Measurements from ENCODE around the gene ANXA8L1. TPM values are rescaled to one million over a fixed set of nuclear protein-coding genes. Genes with fewer than 3 reads are reported as not detected.
"Not testable (repeated sequence)": the region's sequence is repeated elsewhere in the genome, so short reads cannot be mapped to it uniquely, and the experiment has no call there.

The ANXA8L1 gene, protein sequence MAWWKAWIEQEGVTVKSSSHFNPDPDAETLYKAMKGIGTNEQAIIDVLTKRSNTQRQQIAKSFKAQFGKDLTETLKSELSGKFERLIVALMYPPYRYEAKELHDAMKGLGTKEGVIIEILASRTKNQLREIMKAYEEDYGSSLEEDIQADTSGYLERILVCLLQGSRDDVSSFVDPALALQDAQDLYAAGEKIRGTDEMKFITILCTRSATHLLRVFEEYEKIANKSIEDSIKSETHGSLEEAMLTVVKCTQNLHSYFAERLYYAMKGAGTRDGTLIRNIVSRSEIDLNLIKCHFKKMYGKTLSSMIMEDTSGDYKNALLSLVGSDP
- total RNA-seq = 1.7 and 3.3 TPM in 2 replicates

DNA sequence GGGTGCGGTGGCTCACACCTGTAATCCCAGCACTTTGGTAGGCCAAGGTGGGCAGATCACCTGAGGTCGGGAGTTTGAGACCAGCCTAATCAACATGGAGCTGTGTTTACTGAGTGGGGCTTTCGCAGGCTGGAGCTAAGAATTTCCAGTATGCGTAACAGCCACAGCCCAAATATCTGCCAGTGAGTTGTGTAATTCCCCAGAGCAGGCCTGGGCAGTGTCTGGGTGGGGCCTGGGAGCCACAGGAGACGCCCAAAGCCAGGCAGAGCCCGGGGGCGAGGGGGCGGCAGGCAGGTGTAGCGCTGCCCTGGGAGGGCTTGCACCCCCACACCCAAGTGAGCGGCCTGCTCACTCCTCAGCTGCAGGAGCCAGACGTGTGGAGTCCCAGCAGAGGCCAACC lies at the start of gene ANXA8L1:
Gene ANXA8L1 (plus strand): TSS at position 371 of the 400 bp plus-strand sequence. CDS start 76 bp downstream, outside the sequence.
- not testable (repeated sequence) for H3K4me3 ChIP-seq (ENCODE audit: low read depth, low read length); DNase-seq (ENCODE audit: low read depth)

DNA sequence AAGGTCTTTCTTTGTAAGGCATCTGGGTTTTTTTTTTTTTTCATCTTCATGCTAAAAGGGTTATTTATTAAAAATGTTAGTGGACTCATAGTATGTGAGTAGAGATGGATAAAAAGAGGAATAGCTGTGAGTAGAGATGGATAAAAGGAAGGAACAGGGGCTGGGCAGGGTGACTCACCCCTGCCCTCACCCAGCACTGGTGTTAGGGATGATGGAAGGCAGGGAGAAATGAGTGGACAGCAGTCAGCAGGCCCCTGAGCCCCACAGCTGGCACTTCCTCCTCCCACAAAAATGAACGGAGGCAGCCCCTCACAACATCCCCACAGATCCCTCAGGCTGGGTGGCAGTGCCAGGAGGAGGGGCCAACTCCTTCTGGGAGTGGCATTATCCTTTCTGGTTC lies 49.5 kb upstream of the ANXA8L1 start:
- DNase-seq (ENCODE audit: low read depth) = no peak
- TF ChIP-seq, protein P1, sequence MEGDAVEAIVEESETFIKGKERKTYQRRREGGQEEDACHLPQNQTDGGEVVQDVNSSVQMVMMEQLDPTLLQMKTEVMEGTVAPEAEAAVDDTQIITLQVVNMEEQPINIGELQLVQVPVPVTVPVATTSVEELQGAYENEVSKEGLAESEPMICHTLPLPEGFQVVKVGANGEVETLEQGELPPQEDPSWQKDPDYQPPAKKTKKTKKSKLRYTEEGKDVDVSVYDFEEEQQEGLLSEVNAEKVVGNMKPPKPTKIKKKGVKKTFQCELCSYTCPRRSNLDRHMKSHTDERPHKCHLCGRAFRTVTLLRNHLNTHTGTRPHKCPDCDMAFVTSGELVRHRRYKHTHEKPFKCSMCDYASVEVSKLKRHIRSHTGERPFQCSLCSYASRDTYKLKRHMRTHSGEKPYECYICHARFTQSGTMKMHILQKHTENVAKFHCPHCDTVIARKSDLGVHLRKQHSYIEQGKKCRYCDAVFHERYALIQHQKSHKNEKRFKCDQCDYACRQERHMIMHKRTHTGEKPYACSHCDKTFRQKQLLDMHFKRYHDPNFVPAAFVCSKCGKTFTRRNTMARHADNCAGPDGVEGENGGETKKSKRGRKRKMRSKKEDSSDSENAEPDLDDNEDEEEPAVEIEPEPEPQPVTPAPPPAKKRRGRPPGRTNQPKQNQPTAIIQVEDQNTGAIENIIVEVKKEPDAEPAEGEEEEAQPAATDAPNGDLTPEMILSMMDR (conservative IDR thresholded peaks at IDR 0.05; ENCODE audit: low read depth, low read length) = no peak
- no peak overlapping the region for H3K4me3 ChIP-seq (ENCODE audit: low read depth, low read length)

DNA sequence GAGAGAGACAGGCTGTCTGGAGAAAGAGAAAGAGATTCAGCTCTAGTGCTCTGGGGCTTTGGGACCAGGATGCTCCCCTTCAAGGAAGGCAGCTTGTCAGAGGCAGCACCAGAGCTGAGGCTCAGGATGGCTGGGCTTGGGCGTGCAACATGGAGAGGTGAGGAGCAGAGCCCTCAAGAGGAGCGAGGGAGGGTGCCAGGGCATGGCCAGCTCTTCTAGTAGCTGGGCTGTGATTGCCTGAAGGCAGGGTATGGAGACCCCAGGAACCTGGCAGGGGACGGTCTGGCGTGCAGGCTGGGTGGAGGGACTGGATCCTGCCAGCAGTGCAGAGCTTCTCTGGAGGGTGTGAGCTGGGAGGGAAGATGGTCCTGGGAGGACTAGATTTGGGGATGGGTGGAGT lies 48.6 kb upstream of the ANXA8L1 start:
- TF ChIP-seq, protein P1 (conservative IDR thresholded peaks at IDR 0.05; ENCODE audit: low read depth, low read length) = no peak
- no peak overlapping the region for H3K4me3 ChIP-seq (ENCODE audit: low read depth, low read length)
- no peak for DNase-seq (ENCODE audit: low read depth)

DNA sequence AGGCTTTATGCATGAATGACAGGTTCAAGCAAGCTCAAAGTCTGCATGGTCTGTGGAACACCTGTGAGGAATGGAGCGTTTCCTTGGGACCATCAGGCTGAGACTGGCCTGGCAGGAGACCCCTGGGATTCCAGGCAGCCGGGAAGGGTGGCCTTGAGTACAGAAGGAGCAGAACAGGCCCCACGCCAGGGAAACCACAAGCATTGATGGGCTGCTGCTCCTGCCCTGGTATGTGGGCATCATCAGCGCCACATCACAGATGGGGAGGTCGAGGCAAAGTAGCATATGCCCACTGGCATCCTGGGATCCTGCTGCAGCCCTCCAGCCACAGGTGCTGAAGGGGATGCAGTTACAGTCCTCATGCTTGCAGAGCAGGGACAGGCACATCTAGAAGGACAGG lies 47.9 kb upstream of the ANXA8L1 start:
- TF ChIP-seq, protein P1 (conservative IDR thresholded peaks at IDR 0.05; ENCODE audit: low read depth, low read length) = no peak
- no peak overlapping the region for H3K4me3 ChIP-seq (ENCODE audit: low read depth, low read length)
- DNase-seq (ENCODE audit: low read depth) = no peak

DNA sequence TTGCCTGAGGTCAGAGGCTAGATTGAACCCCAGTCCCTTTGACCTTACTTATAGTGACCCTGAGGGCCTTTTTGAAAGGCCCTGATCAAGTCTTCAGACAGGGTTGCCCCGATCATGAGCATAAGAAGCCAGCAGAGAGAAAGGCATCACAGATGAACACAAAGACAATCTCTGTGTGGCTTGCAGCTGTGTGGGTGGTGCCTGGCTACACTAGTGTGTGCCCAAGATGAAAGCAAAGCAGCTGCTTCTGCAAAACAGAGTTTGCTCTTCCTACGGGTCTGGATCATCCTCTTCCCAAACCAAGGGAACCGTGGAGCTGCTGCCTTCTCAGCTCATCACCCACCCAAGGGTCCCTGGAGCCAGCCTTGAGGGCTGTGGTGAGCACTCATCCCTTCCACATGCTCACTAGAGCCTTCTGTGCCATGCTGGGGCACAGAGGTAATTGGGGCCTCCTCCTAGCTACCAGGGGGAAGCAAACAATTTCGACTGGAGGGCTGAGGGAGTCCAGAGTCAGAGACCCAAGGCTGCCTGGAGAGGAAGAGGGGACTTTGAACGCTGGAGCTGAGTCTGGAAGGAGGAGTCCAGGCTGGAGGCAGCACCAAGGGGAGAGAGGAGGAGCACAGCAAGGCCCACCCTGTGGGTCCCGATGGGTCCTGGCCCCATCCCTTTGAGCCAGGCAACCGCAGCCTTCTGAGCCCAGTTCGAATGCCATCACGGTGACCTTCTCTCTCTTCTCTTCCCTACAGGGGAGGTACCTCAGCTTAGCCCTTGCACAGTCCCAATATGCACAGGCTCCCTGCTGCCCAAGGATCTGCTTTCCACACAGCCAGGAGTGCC lies 46.5 kb upstream of the ANXA8L1 start:
- no peak for DNase-seq (ENCODE audit: low read depth)
- no peak overlapping the region for H3K4me3 ChIP-seq (ENCODE audit: low read depth, low read length)
- TF ChIP-seq, protein P1 (conservative IDR thresholded peaks at IDR 0.05; ENCODE audit: low read depth, low read length) = no peak

DNA sequence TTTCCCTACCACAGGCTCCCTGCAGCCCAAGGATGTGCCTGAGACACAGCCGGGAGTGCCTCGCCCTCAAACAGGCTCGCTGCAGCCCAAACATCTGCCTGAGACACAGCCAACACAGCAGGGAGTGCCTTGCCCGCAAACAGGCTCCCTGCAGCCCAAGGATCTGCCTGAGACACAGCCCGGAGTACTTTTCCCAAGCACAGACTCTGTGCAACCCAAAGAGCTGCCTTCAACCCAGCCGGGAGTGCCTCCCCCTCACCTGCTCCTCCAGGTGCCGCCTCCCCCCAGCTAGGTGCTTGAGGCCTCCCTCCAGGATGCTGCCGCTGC lies 45.9 kb upstream of the ANXA8L1 start:
- TF ChIP-seq, protein P1 (conservative IDR thresholded peaks at IDR 0.05; ENCODE audit: low read depth, low read length) = no peak
- DNase-seq (ENCODE audit: low read depth) = no peak
- H3K4me3 ChIP-seq (ENCODE audit: low read depth, low read length) = no peak overlapping the region

DNA sequence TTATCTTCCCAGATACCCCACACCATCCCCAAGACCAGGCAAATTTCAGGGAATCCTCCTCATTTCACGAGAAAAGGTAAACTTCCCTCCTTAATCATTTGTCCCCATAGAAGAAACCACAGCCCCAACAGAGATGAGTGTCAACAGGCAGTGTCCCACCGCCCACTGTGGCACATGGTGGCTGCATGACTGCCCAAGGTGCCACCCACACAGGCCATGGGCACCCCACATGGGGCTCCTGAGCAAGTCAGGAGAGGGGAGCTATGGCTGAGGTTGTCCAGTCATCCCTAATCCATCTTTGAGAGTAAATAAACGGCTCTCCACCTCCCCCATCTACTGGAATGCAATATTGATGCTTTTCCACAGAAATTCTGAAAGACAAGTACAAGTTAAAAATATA lies 44.7 kb upstream of the ANXA8L1 start:
- TF ChIP-seq, protein P1 (conservative IDR thresholded peaks at IDR 0.05; ENCODE audit: low read depth, low read length) = no peak
- DNase-seq (ENCODE audit: low read depth) = no peak
- no peak overlapping the region for H3K4me3 ChIP-seq (ENCODE audit: low read depth, low read length)

DNA sequence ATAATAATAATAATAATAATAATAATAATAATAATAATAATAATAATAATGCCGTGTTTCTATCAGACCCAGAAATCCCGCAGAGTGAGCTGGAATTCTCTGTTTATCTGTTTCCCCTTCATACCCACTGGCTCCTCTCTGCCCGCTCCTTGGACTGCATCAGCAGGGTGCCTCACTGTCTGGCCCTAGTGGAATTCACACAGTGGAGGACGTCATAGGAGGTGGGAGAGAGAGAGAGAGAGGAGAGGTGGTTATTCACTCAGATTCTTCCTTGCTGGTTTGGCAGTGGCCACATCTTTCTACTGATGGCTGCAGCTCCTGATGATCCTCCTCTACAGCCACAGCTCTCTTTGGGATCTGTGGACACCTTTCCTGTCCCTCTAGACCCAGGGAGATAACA lies 10.1 kb upstream of the ANXA8L1 start:
- DNase-seq (ENCODE audit: low read depth); H3K4me3 ChIP-seq (ENCODE audit: low read depth, low read length): not testable (repeated sequence)

DNA sequence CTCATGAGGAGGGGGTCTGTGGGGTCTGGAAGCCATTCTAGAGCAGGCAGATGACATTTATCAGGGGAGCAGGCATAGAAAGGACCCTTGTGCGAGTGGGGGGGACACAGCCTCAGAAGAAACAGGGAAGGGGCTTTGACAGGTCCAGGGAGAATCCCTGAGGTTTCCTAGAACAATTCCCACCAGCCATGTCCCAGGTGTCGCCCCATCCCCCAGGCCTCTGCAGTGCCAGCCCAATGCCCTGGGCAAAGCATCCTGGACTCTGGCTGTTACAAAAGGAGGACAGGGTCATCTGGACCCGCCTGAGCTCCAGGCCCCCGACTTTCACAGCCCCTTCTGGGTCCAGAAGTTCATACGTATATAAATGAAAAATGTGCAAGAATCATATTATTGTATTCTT lies 8.4 kb upstream of the ANXA8L1 start:
- not testable (repeated sequence) for H3K4me3 ChIP-seq (ENCODE audit: low read depth, low read length); DNase-seq (ENCODE audit: low read depth)

DNA sequence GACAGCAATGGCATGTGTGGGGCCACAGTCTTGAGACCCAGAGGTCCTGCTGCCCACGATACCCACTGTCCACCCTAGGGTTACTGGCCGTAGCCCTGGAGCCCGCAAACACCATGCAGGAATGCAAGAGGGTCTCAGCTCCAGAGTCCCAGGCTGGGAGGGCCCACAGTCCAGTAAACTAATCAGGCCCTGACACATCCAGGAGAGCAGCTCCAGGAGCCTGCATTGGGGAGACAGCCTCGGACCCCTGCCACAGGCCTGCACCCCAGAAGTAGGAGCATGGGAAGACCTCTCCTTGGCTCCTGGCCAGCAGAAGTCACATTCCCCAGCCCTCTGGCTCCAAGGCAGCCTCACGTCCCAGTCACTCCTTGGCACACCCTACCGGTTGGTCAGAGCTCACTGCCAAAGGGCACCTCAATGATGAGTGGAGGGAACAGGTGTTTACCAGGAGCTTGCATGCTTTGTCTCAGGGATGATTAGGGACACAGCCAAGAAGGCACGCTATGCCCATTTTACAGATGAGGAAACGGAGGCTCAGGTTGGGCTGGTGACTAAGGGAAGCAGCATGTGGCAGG lies 7.8 kb upstream of the ANXA8L1 start:
- not testable (repeated sequence) for DNase-seq (ENCODE audit: low read depth); H3K4me3 ChIP-seq (ENCODE audit: low read depth, low read length)

DNA sequence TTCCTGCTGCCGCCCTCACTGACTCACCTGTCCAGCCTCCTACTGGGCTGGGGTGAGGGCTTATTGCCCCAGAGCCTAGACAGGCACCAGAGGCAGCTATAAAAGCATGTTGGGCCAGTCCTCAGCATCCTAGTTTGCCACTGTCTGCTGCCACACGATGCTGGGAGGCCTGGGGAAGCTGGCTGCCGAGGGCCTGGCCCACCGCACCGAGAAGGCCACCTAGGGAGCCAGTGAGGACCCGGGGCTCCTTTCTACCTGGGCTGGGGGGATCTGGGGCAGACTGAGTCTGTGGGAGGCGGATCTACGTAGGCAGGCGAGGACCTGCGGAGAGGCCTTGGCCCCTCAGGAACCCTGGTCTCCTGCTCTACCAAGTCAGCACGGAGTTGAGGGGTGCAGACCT lies 6.6 kb upstream of the ANXA8L1 start:
- not testable (repeated sequence) for H3K4me3 ChIP-seq (ENCODE audit: low read depth, low read length); DNase-seq (ENCODE audit: low read depth)
